CD4-positive, alpha-beta T cell (primary cell): ENCODE results near the gene LMOD1. TPM values are rescaled to one million over a fixed set of nuclear protein-coding genes. Genes with fewer than 3 reads are reported as not detected.

Experiments used
- ATAC-seq: fragments of 200-7000 bp; cut with Tn5 transposase; one replicate; pipeline ENCODE4 v1.10.0; 2022; ENCODE audit warnings: mild to moderate bottlenecking; ENCODE audit not compliant: poor library complexity
- CTCF ChIA-PET: fragments of 350-600 bp; sonication (Branson Sonifier 250); formaldehyde crosslinking; loops from one replicate; lab custom pipeline; 2021; ENCODE audit warnings: antibody characterized with exemption, inconsistent platforms; lab: Charles Lee
- POLR2A ChIA-PET: fragments of 350-600 bp; sonication (Branson Sonifier 250); formaldehyde crosslinking; loops from one replicate; lab custom pipeline; 2021; ENCODE audit warnings: antibody characterized with exemption, inconsistent platforms; lab: Charles Lee
- DNase-seq, 14 experiments: peaks; one replicate each; pipeline ENCODE4 v3.0.0-alpha.2; 2013 to 2020; ENCODE audit warnings: mixed read lengths in 2 of 14
- H3K27ac ChIP-seq, 2 donors: one replicate each; pipeline versions ENCODE4 v1.5.1 to v1.7.0; 2013; ENCODE audit warnings: low read length in 2 of 2, low read depth in 1 of 2, mild to moderate bottlenecking in 1 of 2
- H3K27me3 ChIP-seq, 2 experiments: 1 replicate in 1 of 2; 2 replicates in 1 of 2; pipeline versions ENCODE4 v1.6.1 to v1.7.0; 2013; ENCODE audit warnings: low read length in 2 of 2, control low read depth in 1 of 2, mild to moderate bottlenecking in 1 of 2, moderate library complexity in 1 of 2; ENCODE audit not compliant: insufficient read depth in 2 of 2, control insufficient read depth in 1 of 2
- H3K36me3 ChIP-seq: one replicate; pipeline ENCODE4 v1.6.1; 2013; ENCODE audit warnings: low read length, control low read depth; ENCODE audit not compliant: insufficient read depth
- H3K4me1 ChIP-seq: one replicate; pipeline ENCODE4 v1.6.1; 2013; ENCODE audit warnings: low read length, control low read depth; ENCODE audit not compliant: insufficient read depth
- H3K4me3 ChIP-seq: one replicate; pipeline ENCODE4 v1.5.1; 2013; ENCODE audit warnings: mild to moderate bottlenecking, low read length, moderate library complexity
- H3K9me3 ChIP-seq, 2 experiments: 1 replicate in 1 of 2; 2 replicates in 1 of 2; pipeline versions ENCODE4 v1.6.1 to v1.7.0; 2013; ENCODE audit warnings: low read length in 2 of 2, mild to moderate bottlenecking in 2 of 2, control low read depth in 1 of 2, moderate library complexity in 1 of 2; ENCODE audit not compliant: control insufficient read depth in 1 of 2, insufficient read depth in 1 of 2
- H3K27ac Mint-ChIP-seq: one replicate; pipeline ENCODE4 v1.8.0; 2020; ENCODE audit warnings: mixed read lengths
- H3K27me3 Mint-ChIP-seq: one replicate; pipeline ENCODE4 v1.8.0; 2021; ENCODE audit warnings: mixed read lengths
- H3K36me3 Mint-ChIP-seq: one replicate; pipeline ENCODE4 v1.8.0; 2021; ENCODE audit warnings: low read depth, mixed read lengths
- H3K4me1 Mint-ChIP-seq: one replicate; pipeline ENCODE4 v1.8.0; 2021; ENCODE audit warnings: low read depth, mixed read lengths
- H3K4me3 Mint-ChIP-seq: one replicate; pipeline ENCODE4 v1.8.0; 2020; ENCODE audit warnings: mild to moderate bottlenecking, mixed read lengths
- H3K9me3 Mint-ChIP-seq: one replicate; pipeline ENCODE4 v1.8.0; 2020; ENCODE audit warnings: mixed read lengths
- CTCF ChIP-seq: fragments of 200-600 bp; IDR thresholded peaks from one replicate; pipeline ENCODE4 v1.8.0; 2022; ENCODE audit warnings: antibody characterized with exemption, mild to moderate bottlenecking
- intact Hi-C, 2 experiments: fragments of 100-400 bp; cut with DNase I in 1 of 2; cut with micrococcal nuclease in 1 of 2; formaldehyde crosslinking; loops; one replicate each; pipeline versions ENCODE4 v1.15.1 to v1.9.0; 2023 to 2025; cut with DNase I, micrococcal nuclease
- total RNA-seq, 174 experiments: library from RNA in 2 of 174; stranded (reverse) in 2 of 174; gene quantifications; one replicate each; pipeline ENCODE4 v1.2.3 and lab custom pipeline; 2021 to 2026

LMOD1 gene
- total RNA-seq, 2 experiments from 2014 or later, result not detected

GRCh38 chr1:201889090-201889968, 57.0 kb downstream of the LMOD1 start:
- Mint-ChIP-seq H3K4me3 (peak overlapping the region; percentile 83), H3K27me3 (peaks cover 62% of the 10 kb centered on the region), H3K36me3 (no peaks in the 10 kb centered on the region), H3K9me3 (no peaks in the 10 kb centered on the region), H3K4me1 (peaks cover 5% of the 10 kb centered on the region), H3K27ac (no peak overlapping the region)
- ATAC-seq (no peak), DNase-seq (no peak)
- H3K27me3 ChIP-seq, result peaks cover 35 to 51% of the 10 kb centered on the region in 2 experiments
- H3K4me1 ChIP-seq, result peaks cover 15% of the 10 kb centered on the region
- H3K4me3 ChIP-seq, result peak overlapping the region; percentile 34
- no peak overlapping the region for H3K27ac ChIP-seq
- H3K9me3 ChIP-seq, result peaks cover 0 to 20% of the 10 kb centered on the region in 2 experiments
- POLR2A ChIA-PET, result no interaction called here
- no peak for TF ChIP-seq CTCF
- CTCF ChIA-PET, result no interaction called here
- intact Hi-C loops, result no loop called here
- H3K36me3 ChIP-seq, result no peaks in the 10 kb centered on the region

DNA sequence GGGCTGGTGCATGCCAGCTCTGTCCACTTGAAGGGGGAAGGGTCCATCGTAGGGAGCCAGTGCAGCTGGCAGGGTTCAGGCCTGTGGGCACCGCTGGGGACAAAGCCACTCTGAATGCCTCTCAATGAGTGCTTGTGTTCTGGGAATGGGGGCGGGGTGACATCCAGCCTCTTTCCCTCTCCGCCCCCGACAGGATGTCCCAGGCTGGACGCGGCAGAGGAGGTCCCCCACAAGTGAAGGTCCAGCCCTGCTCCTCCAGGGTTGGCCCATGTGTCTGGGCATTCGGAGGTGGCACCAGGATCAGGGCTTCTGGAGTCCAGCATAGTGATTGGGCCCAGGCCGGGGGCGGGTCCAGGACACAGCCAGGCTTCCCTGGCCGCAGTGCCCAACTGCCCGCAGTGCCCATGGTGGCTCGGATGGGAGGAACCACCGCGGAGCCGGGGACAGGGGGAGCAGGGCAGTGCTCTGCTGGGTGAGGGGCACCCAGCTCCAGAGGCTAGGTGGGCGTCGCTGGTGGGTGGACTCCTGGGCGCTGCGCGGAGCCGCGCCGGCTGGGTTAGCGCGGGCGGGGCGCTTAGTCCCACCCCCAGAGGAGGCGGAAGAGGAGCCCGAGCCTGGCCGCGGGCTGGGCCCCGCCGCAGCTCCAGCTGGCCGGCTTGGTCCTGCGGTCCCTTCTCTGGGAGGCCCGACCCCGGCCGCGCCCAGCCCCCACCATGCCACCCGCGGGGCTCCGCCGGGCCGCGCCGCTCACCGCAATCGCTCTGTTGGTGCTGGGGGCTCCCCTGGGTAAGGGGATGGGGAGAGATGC, 57.9 kb downstream of the LMOD1 start, which contains the start of gene SHISA4:
SHISA4 (plus strand) TSS at position 617 of the 808 bp plus-strand sequence; CDS start at position 714, 97 bp downstream.
- no peaks in the 10 kb centered on the region for H3K36me3 Mint-ChIP-seq
- peaks cover 5% of the 10 kb centered on the region for H3K4me1 Mint-ChIP-seq
- ATAC-seq, result peak; percentile 65
- H3K36me3 ChIP-seq, result no peaks in the 10 kb centered on the region
- intact Hi-C loops, result no loop called here
- peaks cover 15% of the 10 kb centered on the region for H3K4me1 ChIP-seq
- peaks cover 53% of the 10 kb centered on the region for H3K27me3 Mint-ChIP-seq
- H3K9me3 ChIP-seq, result peaks cover 0 to 20% of the 10 kb centered on the region in 2 experiments
- H3K27me3 ChIP-seq, result peaks cover 35 to 51% of the 10 kb centered on the region in 2 experiments
- no peaks in the 10 kb centered on the region for H3K9me3 Mint-ChIP-seq
- no peak within 1 kb of the TSS for H3K27ac ChIP-seq
- no peak for TF ChIP-seq CTCF
- peak in 5 of 14 experiments; percentile 1 to 44 (median 26) for DNase-seq
- peak within 1 kb of the TSS; percentile 83 for H3K4me3 Mint-ChIP-seq
- CTCF ChIA-PET, result no interaction called here
- peak within 1 kb of the TSS; percentile 34 for H3K4me3 ChIP-seq
- POLR2A ChIA-PET, result no interaction called here
- no peak within 1 kb of the TSS for H3K27ac Mint-ChIP-seq

GRCh38 chr1:201887116-201887866, 59.1 kb downstream of the LMOD1 start:
- ChIA-PET CTCF (interaction anchor here (1.5 kb wide), 1 partner anchor 9 kb away, joined by 4 read pairs; no protein-coding TSS in a partner anchor), POLR2A (no interaction called here)
- intact Hi-C loops, result no loop called here
- peaks cover 15% of the 10 kb centered on the region for H3K4me1 ChIP-seq
- DNase-seq, result no peak
- peaks cover 41% of the 10 kb centered on the region for H3K27me3 Mint-ChIP-seq
- peaks cover 35 to 48% of the 10 kb centered on the region in 2 experiments for H3K27me3 ChIP-seq
- no peak for ATAC-seq
- peaks cover 0 to 20% of the 10 kb centered on the region in 2 experiments for H3K9me3 ChIP-seq
- no peaks in the 10 kb centered on the region for H3K36me3 Mint-ChIP-seq
- H3K9me3 Mint-ChIP-seq, result no peaks in the 10 kb centered on the region
- H3K27ac Mint-ChIP-seq, result no peak overlapping the region
- no peak overlapping the region for H3K4me3 ChIP-seq
- H3K4me1 Mint-ChIP-seq, result peaks cover 5% of the 10 kb centered on the region
- TF ChIP-seq CTCF, result no peak
- H3K4me3 Mint-ChIP-seq, result no peak overlapping the region
- no peak overlapping the region for H3K27ac ChIP-seq
- no peaks in the 10 kb centered on the region for H3K36me3 ChIP-seq
